Erythroblast (primary cell): ENCODE results near the gene RRP8.

ENCODE experiments used
- GATA1 ChIP-seq: IDR thresholded peaks from 2 replicates; pipeline ENCODE4 v1.6.1; 2011; ENCODE audit warnings: low read depth, mild to moderate bottlenecking, control low read depth, low read length, moderate library complexity
- POLR2A ChIP-seq: IDR thresholded peaks from 2 replicates; pipeline ENCODE4 v1.6.1; 2011; ENCODE audit warnings: mild to moderate bottlenecking, low read length

- TF ChIP-seq POLR2A = no peak
- no peak for TF ChIP-seq GATA1
Observed at GRCh38 chr11:6623391-6624363, 20.3 kb upstream of the RRP8 start.
